ENCODE data around the gene BTBD9. TPM values are rescaled to one million over a fixed set of nuclear protein-coding genes. Genes with fewer than 3 reads are reported as not detected.

Gene BTBD9
- 6.0 and 11.3 TPM in 2 replicates for total RNA-seq (2014; rRNA removed; shearing (Covaris generic))

GRCh38 chr6:38639498-38640215 is at the start of gene BTBD9:
TSS of gene BTBD9 (minus strand) at chr6:38639929.
- peak; percentile 83 for DNase-seq (ENCODE audit: low read depth)

GRCh38 chr6:38688579-38689087 is 48.9 kb upstream of the BTBD9 start:
- no peak for DNase-seq (ENCODE audit: low read depth)

- no peak for DNase-seq (ENCODE audit: low read depth)
These were observed 47.8 kb upstream of the BTBD9 start for GRCh38 chr6:38687549-38687948.

GRCh38 chr6:38687043-38687353 is 47.3 kb upstream of the BTBD9 start:
- DNase-seq (ENCODE audit: low read depth), result no peak

GRCh38 chr6:38686270-38687042 is 46.7 kb upstream of the BTBD9 start:
- no peak for DNase-seq (ENCODE audit: low read depth)

GRCh38 chr6:38684904-38685303 is 45.2 kb upstream of the BTBD9 start:
- DNase-seq (ENCODE audit: low read depth), result no peak

GRCh38 chr6:38684237-38684636 is 44.5 kb upstream of the BTBD9 start:
- no peak for DNase-seq (ENCODE audit: low read depth)

GRCh38 chr6:38681850-38682249 is 42.1 kb upstream of the BTBD9 start:
- no peak for DNase-seq (ENCODE audit: low read depth)

- no peak for DNase-seq (ENCODE audit: low read depth)
These were observed 39.9 kb upstream of the BTBD9 start for GRCh38 chr6:38679668-38680067.

GRCh38 chr6:38678178-38678760 is 38.5 kb upstream of the BTBD9 start:
- DNase-seq (ENCODE audit: low read depth), result no peak

- no peak for DNase-seq (ENCODE audit: low read depth)
These were observed 37.3 kb upstream of the BTBD9 start for GRCh38 chr6:38676974-38677544.

GRCh38 chr6:38676236-38676973 is 36.7 kb upstream of the BTBD9 start:
- DNase-seq (ENCODE audit: low read depth), result no peak

- peak; percentile 9 for DNase-seq (ENCODE audit: low read depth)
These were observed 33.9 kb upstream of the BTBD9 start for GRCh38 chr6:38673397-38674165.

GRCh38 chr6:38671885-38672467 is 32.2 kb upstream of the BTBD9 start:
- peak; percentile 71 for DNase-seq (ENCODE audit: low read depth)

- no peak for DNase-seq (ENCODE audit: low read depth)
These were observed 18.9 kb upstream of the BTBD9 start for GRCh38 chr6:38658418-38659167.

GRCh38 chr6:38656896-38657295 is 17.2 kb upstream of the BTBD9 start:
- DNase-seq (ENCODE audit: low read depth), result no peak

GRCh38 chr6:38654263-38654662 is 14.5 kb upstream of the BTBD9 start:
- no peak for DNase-seq (ENCODE audit: low read depth)

GRCh38 chr6:38651121-38651784 is 11.5 kb upstream of the BTBD9 start:
- peak; percentile 56 for DNase-seq (ENCODE audit: low read depth)

- DNase-seq (ENCODE audit: low read depth), result no peak
These were observed 10.6 kb upstream of the BTBD9 start for GRCh38 chr6:38650207-38650752.

All from M059J (cell line).